Body of pancreas (tissue), 4 donors: Measurements from ENCODE around the gene DENND10.

Experiments
- CTCF ChIP-seq, 7 experiments: fragments of 450-650 bp in 4 of 7; fragments of 200-600 bp in 3 of 7; sonication (generic) in 3 of 7; IDR thresholded peaks; one replicate each; pipeline ENCODE4 v1.5.1; 2016 to 2019; ENCODE audit warnings: antibody characterized with exemption in 7 of 7
- POLR2A ChIP-seq, 3 donors: fragments of 450-650 bp; IDR thresholded peaks; one replicate each; pipeline ENCODE4 v1.6.1; 2016; ENCODE audit warnings: antibody characterized with exemption in 3 of 3, mild to moderate bottlenecking in 2 of 3

- TF ChIP-seq CTCF (IDR thresholded peaks at IDR 0.05): no peak
- no peak for TF ChIP-seq POLR2A (IDR thresholded peaks at IDR 0.05)
Observed at GRCh38 chr10:119078422-119079179, 25.3 kb upstream of the DENND10 start.
